ENCODE data around the gene TOMM34. TPM values are rescaled to one million over a fixed set of nuclear protein-coding genes. Genes with fewer than 3 reads are reported as not detected.

The TOMM34 gene
- total and polyA plus RNA-seq, 2 of the 13 experiments (the other 11 are each of a cell fraction or from before 2014, with no cell fraction given), result 36.2 to 52.0 TPM

GRCh38 chr20:44942264-44942973 lies 17.8 kb downstream of the TOMM34 start (continued):
- no peak for TF ChIP-seq DZIP1 (CRISPR knock-in tag; IDR thresholded peaks at IDR 0.05)
- TF ChIP-seq GATA4 (IDR thresholded peaks at IDR 0.05; ENCODE audit: borderline replicate concordance, low read depth), result no peak
- TF ChIP-seq AGO2 (optimal IDR thresholded peaks at IDR 0.05; ENCODE audit: low read depth, low read length), result peak; percentile 25

- H3K4me2 ChIP-seq (ENCODE audit: low read depth, low read length), result no peak overlapping the region
- H3K9me3 ChIP-seq (ENCODE audit: low read length), result no peaks in the 10 kb centered on the region
- intact Hi-C loops (cut with micrococcal nuclease; ENCODE audit: unreplicated experiment), result no loop called here
- no peak overlapping the region for H3K27ac ChIP-seq (ENCODE audit: extremely low read length, insufficient read depth, low read length)
- H3K27me3 ChIP-seq (ENCODE audit: control insufficient read depth in 1 of 2, insufficient read depth in 2 of 2, low read length in 2 of 2), result no peaks in the 10 kb centered on the region
- FAIRE-seq, result no peak
- peaks cover 10% of the 10 kb centered on the region for H3K4me1 ChIP-seq (ENCODE audit: insufficient read depth, low read length)
- POLR2A ChIA-PET, result interaction anchor here (0.8 to 4.0 kb wide), 6 partner anchors 11 to 171 kb away, joined by 3 to 24 read pairs (median 7); partner anchors contain the start of genes PABPC1L and TOMM34
- H4K20me1 ChIP-seq (ENCODE audit: insufficient read depth, low read length), result no peaks in the 10 kb centered on the region
- H3K4me3 ChIP-seq (replicated peaks in 1 of 3; ENCODE audit: insufficient read depth in 1 of 3, low read depth in 2 of 3, low read length in 3 of 3), result no peak overlapping the region
- peak; percentile 62 for TF ChIP-seq RBM22 (optimal IDR thresholded peaks at IDR 0.05; ENCODE audit: low read length)
- TF ChIP-seq IRX3 (CRISPR knock-in tag; IDR thresholded peaks at IDR 0.05; ENCODE audit: borderline replicate concordance, low read depth), result 0 out of 2 replicates have a peak, but pooled peaks have one; percentile 34
- TF ChIP-seq POLR2A (IDR thresholded peaks at IDR 0.05; ENCODE audit: insufficient read depth in 1 of 2, low read depth in 2 of 2, low read length in 2 of 2), result peak in 1 of 2 experiments; percentile 25; a peak in 1 of 4 replicates
- no peak for TF ChIP-seq RELA (CRISPR knock-in tag; IDR thresholded peaks at IDR 0.05)
- no peak for TF ChIP-seq ZNF432 (CRISPR knock-in tag; IDR thresholded peaks at IDR 0.05; ENCODE audit: borderline replicate concordance)
- no peak for TF ChIP-seq ZNF44 (CRISPR knock-in tag; IDR thresholded peaks at IDR 0.05)
- TF ChIP-seq ZFP36L1 (CRISPR knock-in tag; IDR thresholded peaks at IDR 0.05), result no peak
- TF ChIP-seq SMARCE1 (IDR thresholded peaks at IDR 0.05; ENCODE audit: borderline replicate concordance), result no peak
- peak; percentile 9 for TF ChIP-seq TEAD3 (CRISPR knock-in tag; optimal IDR thresholded peaks at IDR 0.05; ENCODE audit: borderline replicate concordance)
- TF ChIP-seq RBFOX2 (IDR thresholded peaks at IDR 0.05; ENCODE audit: low read depth, low read length), result peak; percentile 26; the same call in 1 of the 2 replicates
- TF ChIP-seq HES4 (CRISPR knock-in tag; IDR thresholded peaks at IDR 0.05; ENCODE audit: borderline replicate concordance), result 0 out of 2 replicates have a peak, but pooled peaks have one; percentile 32
- no peak for TF ChIP-seq SMYD3 (CRISPR knock-in tag; IDR thresholded peaks at IDR 0.05)
- TF ChIP-seq PLSCR1 (CRISPR knock-in tag; IDR thresholded peaks at IDR 0.05; ENCODE audit: borderline replicate concordance), result no peak
- 0 out of 2 replicates have a peak, but pooled peaks have one; percentile 35 for TF ChIP-seq POLR2G (IDR thresholded peaks at IDR 0.05; ENCODE audit: low read depth, low read length)
- no peak for TF ChIP-seq ZGPAT (CRISPR knock-in tag; IDR thresholded peaks at IDR 0.05)
- CTCF ChIA-PET (ENCODE audit: low intra/inter-chr PET ratio, low total read pairs), result no interaction called here
- BruUV-seq (replicated peaks), result no TSS peak
- 98% methylated on average over 7 of the region's 7 CpGs for WGBS (ENCODE audit: low lambda C conversion rate)
- no peak overlapping the region for H2AFZ ChIP-seq (ENCODE audit: low read length)
- no peak overlapping the region for H3K9ac ChIP-seq (ENCODE audit: insufficient read depth, low read depth, low read length)
- in situ Hi-C loops (cut with HindIII; ENCODE audit: extremely low pct_ligation_motif_present, low pct_unique_long_range_greater_than_20kb), result no loop called here
- DNase-seq (ENCODE audit: low spot score), result no peak
- ATAC-seq, result no peak
- peaks cover 54 to 92% of the 10 kb centered on the region in 2 experiments for H3K36me3 ChIP-seq (replicated peaks in 1 of 2; ENCODE audit: control insufficient read depth in 1 of 2, insufficient read depth in 2 of 2, low read length in 2 of 2)
- H3K79me2 ChIP-seq (ENCODE audit: insufficient read depth, low read length), result no peaks in the 10 kb centered on the region
These were observed 19.0 kb downstream of the TOMM34 start for GRCh38 chr20:44941120-44941691.
